Measurements from ENCODE around the gene AGBL4.

DNA sequence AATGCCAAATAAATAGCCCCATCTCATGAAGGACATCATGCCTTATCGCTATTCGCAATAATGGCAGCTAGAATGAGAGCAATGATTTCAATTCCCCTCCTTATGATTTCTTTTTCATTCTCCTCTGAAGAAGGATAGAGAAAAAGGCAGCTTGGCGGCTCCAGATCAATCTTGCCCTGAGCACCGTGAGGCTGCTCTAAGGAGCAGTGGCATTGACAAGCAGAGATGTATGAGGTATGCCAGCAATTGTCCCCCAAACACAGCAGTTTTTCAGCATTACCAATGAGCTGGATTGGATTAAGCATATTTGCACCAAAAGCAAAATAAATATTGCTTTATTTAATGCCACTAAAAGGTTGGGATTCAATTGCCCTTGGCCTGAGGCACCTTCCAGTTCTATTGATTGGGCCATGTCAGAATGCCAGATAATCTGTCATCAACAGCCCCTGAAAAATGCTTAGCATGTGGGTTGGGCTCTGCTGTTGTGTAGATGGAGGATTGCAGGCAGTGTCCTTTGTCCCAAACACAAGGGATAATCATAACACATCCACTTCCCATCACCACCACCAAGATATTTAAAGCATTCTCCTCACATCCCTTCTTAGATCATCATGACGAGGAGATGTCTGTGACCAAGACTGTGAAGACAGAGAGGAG is 1382.8 kb downstream of the AGBL4 start:
- TF ChIP-seq, protein P1, sequence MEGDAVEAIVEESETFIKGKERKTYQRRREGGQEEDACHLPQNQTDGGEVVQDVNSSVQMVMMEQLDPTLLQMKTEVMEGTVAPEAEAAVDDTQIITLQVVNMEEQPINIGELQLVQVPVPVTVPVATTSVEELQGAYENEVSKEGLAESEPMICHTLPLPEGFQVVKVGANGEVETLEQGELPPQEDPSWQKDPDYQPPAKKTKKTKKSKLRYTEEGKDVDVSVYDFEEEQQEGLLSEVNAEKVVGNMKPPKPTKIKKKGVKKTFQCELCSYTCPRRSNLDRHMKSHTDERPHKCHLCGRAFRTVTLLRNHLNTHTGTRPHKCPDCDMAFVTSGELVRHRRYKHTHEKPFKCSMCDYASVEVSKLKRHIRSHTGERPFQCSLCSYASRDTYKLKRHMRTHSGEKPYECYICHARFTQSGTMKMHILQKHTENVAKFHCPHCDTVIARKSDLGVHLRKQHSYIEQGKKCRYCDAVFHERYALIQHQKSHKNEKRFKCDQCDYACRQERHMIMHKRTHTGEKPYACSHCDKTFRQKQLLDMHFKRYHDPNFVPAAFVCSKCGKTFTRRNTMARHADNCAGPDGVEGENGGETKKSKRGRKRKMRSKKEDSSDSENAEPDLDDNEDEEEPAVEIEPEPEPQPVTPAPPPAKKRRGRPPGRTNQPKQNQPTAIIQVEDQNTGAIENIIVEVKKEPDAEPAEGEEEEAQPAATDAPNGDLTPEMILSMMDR (IDR thresholded peaks at IDR 0.05): no peak
- TF ChIP-seq POLR2A (IDR thresholded peaks at IDR 0.05): no peak

Measured in lower leg skin (tissue), 3 donors.